IMR-90 (cell line): Measurements from ENCODE around the gene SIGLEC15.

Experiments used
- BHLHE40 ChIP-seq: fragments of 150-350 bp; IDR thresholded peaks from 2 replicates; pipeline ENCODE4 v1.6.1; 2016; ENCODE audit warnings: mild to moderate bottlenecking, low read depth, low read length
- CEBPB ChIP-seq: IDR thresholded peaks from 2 replicates; pipeline ENCODE4 v1.6.1; 2012; ENCODE audit warnings: low read depth, low read length, improper control_type of control experiment
- CHD1 ChIP-seq: IDR thresholded peaks from 2 replicates; pipeline ENCODE4 v1.6.1; 2012; ENCODE audit warnings: low read depth, low read length, improper control_type of control experiment
- MAZ ChIP-seq: IDR thresholded peaks from 2 replicates; pipeline ENCODE4 v1.6.1; 2012; ENCODE audit warnings: low read depth, mild to moderate bottlenecking, low read length, improper control_type of control experiment, moderate library complexity, borderline replicate concordance
- POLR2A ChIP-seq: IDR thresholded peaks from 2 replicates; pipeline ENCODE4 v1.6.1; 2012; ENCODE audit warnings: mild to moderate bottlenecking, low read depth, low read length
- RAD21 ChIP-seq: IDR thresholded peaks from 2 replicates; pipeline ENCODE4 v1.6.1; 2012; ENCODE audit warnings: low read length, improper control_type of control experiment
- RCOR1 ChIP-seq: IDR thresholded peaks from 2 replicates; pipeline ENCODE4 v1.6.1; 2012; ENCODE audit warnings: mild to moderate bottlenecking, low read length, improper control_type of control experiment; ENCODE audit not compliant: insufficient replicate concordance
- USF2 ChIP-seq: fragments of 150-350 bp; IDR thresholded peaks from 2 replicates; pipeline ENCODE4 v1.6.1; 2017; ENCODE audit warnings: mild to moderate bottlenecking, antibody characterized with exemption, low read length, low read depth
- TF ChIP-seq, protein P1 (sequence below): conservative IDR thresholded peaks from 2 replicates; pipeline ENCODE4 v1.5.1; 2012; ENCODE audit warnings: mild to moderate bottlenecking, low read depth, low read length, improper control_type of control experiment
- TF ChIP-seq, protein P2 (sequence below): fragments of 150-350 bp; IDR thresholded peaks from 2 replicates; pipeline ENCODE4 v1.6.1; 2016; ENCODE audit warnings: low read depth, mild to moderate bottlenecking, low read length, moderate library complexity, borderline replicate concordance

- TF ChIP-seq, protein P1, sequence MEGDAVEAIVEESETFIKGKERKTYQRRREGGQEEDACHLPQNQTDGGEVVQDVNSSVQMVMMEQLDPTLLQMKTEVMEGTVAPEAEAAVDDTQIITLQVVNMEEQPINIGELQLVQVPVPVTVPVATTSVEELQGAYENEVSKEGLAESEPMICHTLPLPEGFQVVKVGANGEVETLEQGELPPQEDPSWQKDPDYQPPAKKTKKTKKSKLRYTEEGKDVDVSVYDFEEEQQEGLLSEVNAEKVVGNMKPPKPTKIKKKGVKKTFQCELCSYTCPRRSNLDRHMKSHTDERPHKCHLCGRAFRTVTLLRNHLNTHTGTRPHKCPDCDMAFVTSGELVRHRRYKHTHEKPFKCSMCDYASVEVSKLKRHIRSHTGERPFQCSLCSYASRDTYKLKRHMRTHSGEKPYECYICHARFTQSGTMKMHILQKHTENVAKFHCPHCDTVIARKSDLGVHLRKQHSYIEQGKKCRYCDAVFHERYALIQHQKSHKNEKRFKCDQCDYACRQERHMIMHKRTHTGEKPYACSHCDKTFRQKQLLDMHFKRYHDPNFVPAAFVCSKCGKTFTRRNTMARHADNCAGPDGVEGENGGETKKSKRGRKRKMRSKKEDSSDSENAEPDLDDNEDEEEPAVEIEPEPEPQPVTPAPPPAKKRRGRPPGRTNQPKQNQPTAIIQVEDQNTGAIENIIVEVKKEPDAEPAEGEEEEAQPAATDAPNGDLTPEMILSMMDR = no peak
- TF ChIP-seq MAZ (no peak), CEBPB (no peak), POLR2A (no peak), RAD21 (no peak), CHD1 (no peak), RCOR1 (no peak), USF2 (no peak), BHLHE40 (no peak)
- TF ChIP-seq, protein P2, sequence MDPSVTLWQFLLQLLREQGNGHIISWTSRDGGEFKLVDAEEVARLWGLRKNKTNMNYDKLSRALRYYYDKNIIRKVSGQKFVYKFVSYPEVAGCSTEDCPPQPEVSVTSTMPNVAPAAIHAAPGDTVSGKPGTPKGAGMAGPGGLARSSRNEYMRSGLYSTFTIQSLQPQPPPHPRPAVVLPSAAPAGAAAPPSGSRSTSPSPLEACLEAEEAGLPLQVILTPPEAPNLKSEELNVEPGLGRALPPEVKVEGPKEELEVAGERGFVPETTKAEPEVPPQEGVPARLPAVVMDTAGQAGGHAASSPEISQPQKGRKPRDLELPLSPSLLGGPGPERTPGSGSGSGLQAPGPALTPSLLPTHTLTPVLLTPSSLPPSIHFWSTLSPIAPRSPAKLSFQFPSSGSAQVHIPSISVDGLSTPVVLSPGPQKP = no peak
Measured at GRCh38 chr18:45841765-45842442, 16.4 kb downstream of the SIGLEC15 start.
